ENCODE results near the gene ME2. TPM values are rescaled to one million over a fixed set of nuclear protein-coding genes. Genes with fewer than 3 reads are reported as not detected.

Gene ME2
- total RNA-seq, 1 experiment from 2014 or later: 49.4 TPM

GRCh38 chr18:50906843-50907242 lies 27.9 kb downstream of the ME2 start:
- Histone ChIP-seq H3K56ac (ENCODE audit: insufficient read length, low read depth, low read length) (no peak overlapping the region), H3K23ac (ENCODE audit: insufficient read length, low read depth, low read length) (no peak overlapping the region), H4K5ac (ENCODE audit: insufficient read length, low read depth, low read length) (no peak overlapping the region), H3K4ac (ENCODE audit: low read depth, low read length) (no peak overlapping the region), H2BK12ac (ENCODE audit: insufficient read length, low read depth, low read length) (no peak overlapping the region), H3K14ac (ENCODE audit: insufficient read depth, low read length) (no peak overlapping the region), H3K18ac (ENCODE audit: insufficient read length, low read depth, low read length) (no peak overlapping the region), H3K79me1 (ENCODE audit: insufficient read depth, low read depth, low read length, poor library complexity, severe bottlenecking) (peaks cover 2% of the 10 kb centered on the region), H2BK5ac (ENCODE audit: insufficient read length, low read length) (no peak overlapping the region), H3K27me3 (ENCODE audit: insufficient read depth, low read length) (no peaks in the 10 kb centered on the region), H4K20me1 (ENCODE audit: control insufficient read depth, insufficient read depth, insufficient read length) (no peaks in the 10 kb centered on the region), H3T11ph (ENCODE audit: low read length) (no peak overlapping the region), H3K4me2 (ENCODE audit: insufficient read depth, insufficient read length, low read length) (no peak overlapping the region), H4K91ac (ENCODE audit: insufficient read length, low read depth, low read length) (no peak overlapping the region), H2AK5ac (ENCODE audit: insufficient read length, low read length) (no peak overlapping the region), H3K27ac (ENCODE audit: insufficient read length, low read depth, low read length) (no peak overlapping the region), H2AFZ (ENCODE audit: low read length) (no peak overlapping the region), H2BK20ac (ENCODE audit: low read depth, low read length, poor library complexity, severe bottlenecking) (no peak overlapping the region), H3K9me3 (ENCODE audit: control insufficient read depth, low read depth, low read length) (peaks cover 7% of the 10 kb centered on the region), H3K9ac (ENCODE audit: extremely low read depth, insufficient read length, low read length) (no peak overlapping the region), H3K79me2 (ENCODE audit: insufficient read depth, low read length) (no peaks in the 10 kb centered on the region), H3K4me1 (ENCODE audit: insufficient read depth, low read length) (no peaks in the 10 kb centered on the region), H2BK15ac (ENCODE audit: low read depth, low read length) (no peak overlapping the region; the same call in 1 of the 2 replicates), H3K23me2 (ENCODE audit: insufficient read length, low read depth, low read length, poor library complexity, severe bottlenecking) (no peaks in the 10 kb centered on the region), H4K8ac (replicated peaks; ENCODE audit: insufficient read length, low read depth, low read length) (no peak overlapping the region), H2BK120ac (ENCODE audit: low read depth, low read length, poor library complexity, severe bottlenecking) (no peak overlapping the region)
- H3K4me3 Mint-ChIP-seq: no peak overlapping the region
- no peaks in the 10 kb centered on the region for H3K27me3 Mint-ChIP-seq (ENCODE audit: low read depth)
- no peak for DNase-seq
- peaks cover 6 to 10% of the 10 kb centered on the region in 2 experiments; a peak in 4 of 5 replicates for H3K9me3 Mint-ChIP-seq
- H3K36me3 Mint-ChIP-seq (ENCODE audit: insufficient read depth in 1 of 3, low read depth in 3 of 3): peaks cover 38 to 64% (median 60%) of the 10 kb centered on the region in 3 experiments
- no CpG with 5 or more reads among the region's 2 CpGs for WGBS (ENCODE audit: extremely low coverage, insufficient read length, low lambda C conversion rate)
- peak overlapping the region in 1 of 3 experiments; percentile 60; a peak in 1 of 7 replicates for H3K27ac Mint-ChIP-seq
- peaks cover under 1 to 3% of the 10 kb centered on the region in 2 experiments for H3K4me1 Mint-ChIP-seq
- no peak for TF ChIP-seq CTCF (conservative IDR thresholded peaks at IDR 0.05)

All from H9 (cell line).